NCI-H524 treated with DMSO at 0.1 percent for 48 hours (cell line): Measurements from ENCODE around the gene CLIP3.
"Not testable (repeated sequence)": the region's sequence is repeated elsewhere in the genome, so short reads cannot be mapped to it uniquely, and the experiment has no call there.

Experiments used
- DNase-seq: peaks from one replicate; lab custom pipeline; 2025; lab: John Stamatoyannopoulos, UW

CLIP3 gene, protein sequence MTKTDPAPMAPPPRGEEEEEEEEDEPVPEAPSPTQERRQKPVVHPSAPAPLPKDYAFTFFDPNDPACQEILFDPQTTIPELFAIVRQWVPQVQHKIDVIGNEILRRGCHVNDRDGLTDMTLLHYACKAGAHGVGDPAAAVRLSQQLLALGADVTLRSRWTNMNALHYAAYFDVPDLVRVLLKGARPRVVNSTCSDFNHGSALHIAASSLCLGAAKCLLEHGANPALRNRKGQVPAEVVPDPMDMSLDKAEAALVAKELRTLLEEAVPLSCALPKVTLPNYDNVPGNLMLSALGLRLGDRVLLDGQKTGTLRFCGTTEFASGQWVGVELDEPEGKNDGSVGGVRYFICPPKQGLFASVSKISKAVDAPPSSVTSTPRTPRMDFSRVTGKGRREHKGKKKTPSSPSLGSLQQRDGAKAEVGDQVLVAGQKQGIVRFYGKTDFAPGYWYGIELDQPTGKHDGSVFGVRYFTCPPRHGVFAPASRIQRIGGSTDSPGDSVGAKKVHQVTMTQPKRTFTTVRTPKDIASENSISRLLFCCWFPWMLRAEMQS

DNA sequence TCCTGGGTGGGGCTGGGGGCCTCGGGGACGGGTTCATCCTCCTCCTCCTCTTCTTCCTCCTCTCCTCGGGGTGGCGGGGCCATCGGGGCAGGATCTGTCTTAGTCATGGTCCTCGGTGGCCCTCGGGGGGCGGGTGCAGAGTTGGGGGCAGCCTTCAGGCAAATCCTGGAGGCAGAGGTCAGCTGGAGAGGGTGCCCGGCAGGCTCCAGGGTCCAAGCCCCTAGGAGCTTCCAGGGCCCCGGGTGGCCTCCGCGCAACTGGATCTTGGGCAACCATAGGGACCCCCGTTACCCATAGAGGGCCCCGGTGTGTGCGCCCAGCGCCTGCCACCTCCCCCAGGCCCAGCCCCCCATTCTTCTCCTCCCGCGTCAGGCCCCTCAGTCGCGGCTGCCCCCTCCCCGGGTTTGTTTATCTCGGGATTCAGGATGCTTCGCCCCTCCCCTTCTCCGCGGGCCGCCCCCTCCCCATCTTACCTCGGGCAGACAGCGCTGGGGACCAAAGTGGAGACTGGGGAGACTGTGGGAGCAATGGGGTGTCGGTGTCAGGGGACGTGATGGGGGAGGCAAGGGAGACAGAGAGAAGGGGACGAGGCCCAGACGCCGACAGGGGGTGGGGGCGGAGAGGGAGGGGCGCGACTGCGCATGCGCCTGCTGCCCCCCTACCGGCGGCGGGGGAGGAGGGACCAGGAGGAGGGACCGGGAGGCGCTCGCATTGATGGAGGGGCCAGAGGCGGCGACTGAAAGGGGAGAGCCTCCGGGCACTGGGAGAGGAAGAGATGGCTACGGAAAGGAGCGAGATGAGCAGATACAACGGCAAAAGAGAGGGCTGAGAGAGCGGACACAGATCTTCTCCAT, at the start of gene CLIP3:
Gene CLIP3 (minus strand): TSS at position 623 of the 854 bp plus-strand sequence. CDS start 516 bp downstream, at position 107.
- DNase-seq = no peak

DNA sequence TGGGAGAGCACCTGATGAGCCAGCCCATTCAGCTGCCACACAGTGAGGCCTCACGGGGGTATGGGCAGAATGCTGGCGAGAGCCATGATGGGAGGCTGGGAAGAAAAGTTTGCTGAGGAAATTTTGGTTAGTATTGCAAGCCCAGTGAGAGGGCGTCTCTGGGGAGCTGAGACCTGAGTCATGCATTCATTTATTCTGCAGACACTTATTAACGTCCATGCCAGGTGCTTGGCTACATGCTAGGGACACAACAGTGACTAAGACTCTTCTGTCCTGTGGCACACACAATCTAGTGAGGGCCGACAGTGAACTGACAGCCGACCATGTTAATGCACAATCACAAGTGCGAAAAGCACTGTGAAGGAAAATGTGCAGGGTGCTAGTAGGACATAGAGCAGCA, 49.2 kb upstream of the CLIP3 start:
- DNase-seq = no peak

DNA sequence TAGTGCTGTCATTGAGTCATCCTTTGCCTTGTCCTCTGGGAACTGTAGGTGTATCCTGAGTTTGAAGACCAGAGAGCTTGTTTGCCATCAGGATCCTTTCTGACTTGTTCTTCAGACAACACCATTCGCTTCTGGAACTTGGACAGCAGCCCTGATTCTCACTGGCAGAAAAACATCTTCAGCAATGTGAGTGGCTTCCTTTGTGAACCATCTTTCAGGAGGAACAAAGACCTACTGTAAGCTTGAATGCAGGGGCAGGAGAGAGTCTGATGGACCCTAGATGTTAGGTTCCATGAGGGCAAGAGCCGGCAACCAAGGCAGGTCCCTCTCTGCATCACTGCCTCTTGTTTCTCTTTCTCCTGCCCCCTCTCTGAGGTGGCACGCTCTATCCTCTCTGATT, 48.7 kb upstream of the CLIP3 start:
- no peak for DNase-seq

DNA sequence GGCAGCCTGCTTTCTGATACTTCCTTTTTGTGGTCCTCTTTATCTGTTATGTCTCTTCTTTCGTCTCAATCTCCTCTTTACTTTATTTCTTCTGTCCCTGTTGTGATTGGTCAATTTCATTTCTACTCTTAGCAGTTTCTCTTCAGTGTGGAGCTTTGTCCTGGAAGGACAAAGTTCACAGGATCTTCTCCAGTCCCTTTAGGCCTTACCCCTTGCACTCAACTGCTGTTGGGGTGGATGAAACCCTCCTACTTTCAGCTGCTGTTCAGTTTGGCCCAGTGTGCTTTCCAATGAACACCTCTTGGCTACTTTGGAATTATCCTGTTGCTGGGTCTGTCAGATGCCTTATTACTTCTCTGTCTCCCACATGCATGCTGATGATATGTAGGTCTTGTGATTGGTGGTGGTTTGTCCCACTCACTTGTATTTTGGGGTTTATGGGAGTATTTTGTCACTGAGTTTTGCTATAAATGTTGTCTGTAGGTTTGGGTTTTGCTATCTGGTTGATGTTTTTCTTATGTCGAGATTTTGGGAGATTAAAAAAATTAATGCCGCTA, 46.8 kb upstream of the CLIP3 start:
- no peak for DNase-seq

DNA sequence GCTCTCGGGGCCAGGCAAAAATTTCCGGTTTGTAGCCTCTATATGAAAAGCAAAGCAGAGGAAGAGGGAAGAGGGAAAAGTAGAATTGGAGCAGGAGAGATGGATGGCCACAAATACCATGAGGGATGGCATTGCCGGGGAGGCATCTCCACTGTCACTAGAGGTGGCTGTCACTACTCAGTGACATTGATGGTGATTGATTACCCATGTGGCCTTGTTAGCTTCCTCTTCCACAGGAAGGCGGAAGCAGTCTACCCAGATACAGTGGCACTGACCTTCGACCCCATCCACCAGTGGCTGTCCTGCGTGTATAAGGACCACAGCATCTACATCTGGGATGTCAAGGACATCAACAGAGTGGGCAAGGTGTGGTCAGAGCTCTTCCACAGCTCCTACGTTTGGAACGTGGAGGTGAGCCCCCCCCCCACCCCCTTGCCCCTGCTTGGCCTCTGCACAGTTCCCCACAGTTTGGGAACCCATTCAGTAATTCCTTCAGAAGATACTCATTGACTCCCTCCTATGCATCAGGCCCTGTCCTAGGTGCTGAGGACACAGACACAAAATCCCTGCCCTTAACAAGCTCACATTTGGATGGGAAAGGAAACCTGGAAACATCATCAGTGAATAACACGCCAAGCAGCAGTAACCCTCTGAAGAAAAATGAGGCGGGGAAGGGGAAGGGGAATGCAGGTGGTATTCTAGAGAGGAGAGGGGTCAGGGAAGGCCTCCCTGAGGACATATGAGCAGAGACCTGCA, 40.6 kb upstream of the CLIP3 start:
- DNase-seq = no peak

DNA sequence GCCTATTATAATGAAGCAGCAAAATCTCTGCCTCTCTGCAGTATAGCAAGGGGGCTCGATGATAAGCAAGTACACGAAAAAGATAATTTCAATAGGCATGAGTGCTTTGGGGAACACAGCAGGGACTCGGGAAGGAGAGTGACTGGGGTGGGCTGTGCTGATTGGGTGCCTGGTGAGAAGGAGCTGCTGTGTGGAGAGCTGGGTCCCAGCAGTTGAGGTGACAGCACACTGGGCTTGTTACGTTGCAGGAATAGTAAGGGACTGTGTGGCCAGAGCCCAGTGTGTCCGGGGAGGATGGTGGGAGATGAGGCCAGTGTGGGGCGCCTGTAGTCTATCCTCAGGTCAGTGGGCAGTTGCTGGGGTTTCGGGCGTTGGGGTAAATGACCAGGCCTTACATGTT, 39.4 kb upstream of the CLIP3 start:
- no peak for DNase-seq

DNA sequence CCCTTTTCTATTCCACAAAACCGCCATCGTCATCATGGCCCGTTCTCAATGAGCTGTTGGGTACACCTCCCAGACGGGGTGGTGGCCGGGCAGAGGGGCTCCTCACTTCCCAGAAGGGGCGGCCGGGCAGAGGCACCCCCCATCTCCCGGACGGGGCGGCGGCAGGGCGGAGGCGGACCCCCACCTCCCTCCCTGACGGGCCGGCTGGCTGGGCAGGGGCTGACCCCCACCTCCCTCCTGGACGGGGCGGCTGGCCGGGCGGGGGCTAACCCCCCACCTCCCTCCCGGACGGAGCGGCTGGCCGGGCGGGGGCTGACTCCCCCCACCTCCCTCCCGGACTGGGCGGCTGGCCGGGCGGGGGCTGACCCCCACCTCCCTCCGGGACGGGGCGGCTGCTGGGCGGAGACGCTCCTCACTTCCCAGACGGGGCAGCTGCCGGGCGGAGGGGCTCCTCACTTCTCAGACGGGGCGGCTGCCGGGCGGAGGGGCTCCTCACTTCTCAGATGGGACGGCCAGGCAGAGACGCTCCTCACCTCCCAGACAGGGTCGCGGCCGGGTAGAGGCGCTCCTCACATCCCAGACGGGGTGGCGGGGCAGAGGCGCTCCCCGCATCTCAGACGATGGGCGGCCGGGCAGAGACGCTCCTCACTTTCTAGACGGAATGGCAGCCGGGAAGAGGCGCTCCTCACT, 36.3 kb upstream of the CLIP3 start:
- DNase-seq = not testable (repeated sequence)

DNA sequence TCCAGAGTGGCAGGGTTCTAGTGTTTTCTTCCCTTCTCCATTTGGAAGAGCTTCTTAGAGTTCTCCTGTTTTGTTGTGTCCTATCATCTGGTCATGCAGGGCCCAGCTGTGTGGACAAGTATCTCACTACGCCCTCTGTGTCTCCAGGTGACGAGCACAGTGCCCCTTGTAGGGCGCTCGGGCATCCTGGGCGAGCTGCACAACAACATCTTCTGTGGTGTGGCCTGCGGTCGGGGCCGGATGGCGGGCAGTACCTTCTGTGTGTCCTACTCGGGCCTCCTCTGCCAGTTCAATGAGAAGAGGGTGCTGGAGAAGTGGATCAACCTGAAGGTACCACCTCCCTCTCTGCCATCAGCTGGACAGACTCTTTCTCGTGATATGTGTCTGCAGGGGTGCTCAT, 35.0 kb upstream of the CLIP3 start:
- DNase-seq = no peak

DNA sequence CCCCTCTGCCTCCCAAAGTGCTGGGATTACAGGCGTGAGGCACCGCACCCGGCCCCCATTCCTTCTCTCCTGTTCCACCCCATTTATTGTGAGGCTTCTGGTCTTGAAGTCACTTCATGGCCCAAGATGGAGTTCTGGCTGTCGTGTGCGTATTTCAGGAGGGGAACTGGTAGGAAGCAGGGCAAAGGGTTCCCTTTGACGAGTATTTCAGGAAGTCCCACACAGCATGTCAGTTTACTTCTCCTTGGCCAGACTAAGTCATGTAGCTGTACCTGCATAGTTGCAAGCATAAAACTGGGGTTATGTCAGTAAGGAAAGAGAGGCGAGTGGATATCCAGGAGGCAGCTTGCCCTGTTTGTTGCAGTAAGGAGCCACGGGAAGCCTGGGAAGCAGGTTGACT, 32.2 kb upstream of the CLIP3 start:
- DNase-seq = no peak

DNA sequence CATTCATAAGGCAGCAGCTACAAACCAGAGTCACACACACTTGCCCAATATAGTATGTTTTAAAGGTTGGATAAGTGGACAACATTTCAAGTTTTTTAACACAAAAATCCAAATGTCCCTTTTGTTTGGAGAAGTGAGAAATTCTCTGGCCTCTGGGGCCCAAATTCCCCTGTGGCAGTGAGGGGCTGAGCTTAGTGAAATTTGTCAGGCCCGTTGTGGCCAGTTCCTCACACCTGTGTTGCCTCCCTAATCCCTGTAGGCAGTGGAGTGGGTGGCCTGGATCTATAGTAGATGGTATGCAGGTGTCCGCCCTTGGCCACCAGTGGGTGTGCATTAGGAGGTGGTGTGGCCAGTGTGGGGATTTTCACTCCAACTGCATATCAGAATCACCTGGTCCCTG, 28.7 kb upstream of the CLIP3 start:
- no peak for DNase-seq

DNA sequence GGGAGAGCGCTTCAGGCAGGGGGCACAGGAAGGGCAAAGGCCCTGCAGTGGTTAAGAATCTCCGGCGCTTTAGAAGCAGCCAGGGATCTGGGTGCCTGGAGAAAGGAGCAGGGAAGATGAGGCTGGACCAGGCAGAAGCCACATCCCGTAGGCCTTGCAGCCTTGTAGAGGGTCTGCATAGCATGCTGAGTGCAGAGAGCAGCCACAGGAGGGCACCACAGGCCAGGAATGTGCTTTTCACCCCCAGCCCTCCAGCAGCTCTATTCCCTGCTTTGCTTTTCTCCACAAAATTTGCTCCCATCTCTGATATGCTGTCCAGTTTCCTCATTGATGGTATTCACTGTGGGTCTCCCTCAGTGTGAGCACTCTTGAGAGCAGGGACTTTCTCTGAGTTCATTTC, 27.8 kb upstream of the CLIP3 start:
- no peak for DNase-seq

DNA sequence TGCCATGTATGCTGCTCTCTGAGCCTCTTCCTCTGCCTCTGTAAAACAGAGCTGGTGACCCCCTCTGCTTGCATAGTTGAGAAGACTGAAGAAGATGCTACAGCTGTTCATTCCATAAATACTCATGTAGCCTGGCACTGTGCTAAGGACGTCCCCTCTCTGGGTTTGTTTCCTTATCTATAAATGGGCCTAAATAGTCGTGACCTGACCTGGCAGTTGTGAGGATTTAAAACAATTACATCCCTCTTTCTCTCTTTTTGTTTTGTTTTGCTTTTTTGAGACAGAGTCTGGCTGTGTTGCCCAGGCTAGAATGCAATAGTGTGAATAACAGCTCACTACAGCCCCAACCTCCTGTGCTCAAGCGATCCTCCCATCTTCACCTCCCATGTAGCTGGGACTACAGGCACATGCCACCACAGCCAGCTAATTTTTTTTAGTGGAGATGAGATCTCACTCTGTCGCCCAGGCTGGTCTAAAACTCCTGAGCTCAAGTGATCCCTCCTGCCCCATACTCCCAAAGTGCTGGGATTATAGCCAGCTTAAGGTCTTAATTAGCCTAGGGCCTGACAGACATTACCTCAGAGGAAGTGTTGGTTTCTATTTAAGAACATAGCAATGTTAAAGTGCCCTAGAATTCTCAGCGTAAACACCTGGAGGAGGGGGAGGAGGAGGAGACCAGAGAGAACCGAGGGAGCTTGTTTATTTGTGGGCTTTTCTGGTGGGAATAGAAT, 26.7 kb upstream of the CLIP3 start:
- DNase-seq = no peak

DNA sequence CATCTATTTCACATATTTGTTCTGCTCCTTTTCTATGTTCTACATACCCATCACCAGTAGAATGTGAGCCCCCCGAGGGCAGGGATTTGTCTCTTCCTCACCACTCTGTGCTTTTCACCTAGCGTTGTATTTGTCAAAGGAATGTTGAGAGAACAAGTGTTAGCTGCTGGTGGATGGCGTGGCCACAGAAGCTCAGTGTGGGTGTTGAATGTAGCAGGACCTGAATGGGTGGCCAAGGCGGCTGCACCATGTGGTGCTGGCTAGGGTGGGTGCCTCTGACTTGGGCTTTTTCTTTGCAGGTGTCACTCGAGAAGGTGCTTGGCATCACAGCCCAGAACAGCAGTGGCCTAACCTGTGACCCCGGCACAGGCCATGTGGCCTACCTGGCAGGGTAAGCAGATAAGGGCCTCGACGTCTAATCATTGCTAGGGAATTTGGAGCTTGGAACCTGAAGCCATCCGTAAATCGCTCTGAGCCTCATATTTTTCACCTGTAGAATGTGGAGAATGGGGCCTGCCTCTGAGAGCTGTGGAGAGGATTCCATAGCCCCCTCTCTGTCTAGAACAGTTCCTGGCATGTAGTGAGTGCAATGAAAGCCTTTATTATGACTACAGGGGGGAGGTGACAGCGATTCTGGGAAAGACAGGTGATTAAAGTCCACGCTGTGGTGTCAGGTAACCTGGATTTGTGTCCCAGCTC, 26.0 kb upstream of the CLIP3 start:
- no peak for DNase-seq

DNA sequence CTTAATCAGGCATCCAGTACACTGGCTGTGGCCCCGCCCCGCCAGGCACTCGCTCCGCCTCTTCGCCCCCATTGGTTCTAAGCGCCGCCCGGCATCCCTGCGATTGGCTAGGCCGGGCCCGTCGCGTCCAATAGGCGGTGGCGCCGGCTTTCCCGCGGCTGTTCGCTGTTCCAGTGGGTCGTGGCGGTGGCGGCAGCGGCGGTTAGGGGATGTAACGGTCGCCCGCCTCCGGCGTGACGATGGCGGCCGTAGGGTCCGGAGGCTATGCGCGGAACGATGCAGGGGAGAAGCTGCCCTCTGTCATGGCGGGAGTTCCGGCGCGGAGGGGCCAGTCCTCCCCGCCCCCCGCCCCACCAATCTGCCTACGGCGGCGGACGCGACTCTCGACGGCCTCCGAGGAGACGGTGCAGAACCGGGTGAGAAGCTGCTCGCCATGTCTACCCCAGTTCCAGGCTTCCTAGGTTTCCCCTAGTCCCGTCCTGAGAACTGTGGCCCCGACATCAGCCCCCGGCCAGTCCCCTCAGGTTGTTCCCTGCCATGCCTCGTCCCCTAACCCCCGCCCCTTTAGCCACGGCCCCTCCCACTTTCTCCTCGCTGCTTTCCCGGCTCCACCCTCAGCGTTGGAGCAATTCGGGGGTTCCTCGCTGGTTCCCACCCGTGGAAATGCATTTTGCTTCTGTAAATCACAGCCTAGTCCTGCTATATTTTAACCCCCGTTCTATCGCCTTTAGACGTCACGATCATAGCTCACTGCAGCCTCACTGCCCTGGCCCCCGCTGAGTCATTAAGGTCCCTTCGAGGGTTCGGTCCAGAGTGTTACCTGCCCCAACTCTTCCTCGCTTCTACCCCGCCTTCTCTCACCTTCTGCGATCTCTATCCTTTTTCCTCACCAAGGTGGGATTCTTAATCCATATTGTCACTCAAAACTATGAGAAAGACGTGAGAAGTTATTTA, 22.3 kb upstream of the CLIP3 start, which contains the start of gene WDR62:
Gene WDR62 (plus strand): TSS at position 165 of the 954 bp plus-strand sequence. CDS start 75 bp downstream, at position 240.
- DNase-seq = peak; percentile 91

DNA sequence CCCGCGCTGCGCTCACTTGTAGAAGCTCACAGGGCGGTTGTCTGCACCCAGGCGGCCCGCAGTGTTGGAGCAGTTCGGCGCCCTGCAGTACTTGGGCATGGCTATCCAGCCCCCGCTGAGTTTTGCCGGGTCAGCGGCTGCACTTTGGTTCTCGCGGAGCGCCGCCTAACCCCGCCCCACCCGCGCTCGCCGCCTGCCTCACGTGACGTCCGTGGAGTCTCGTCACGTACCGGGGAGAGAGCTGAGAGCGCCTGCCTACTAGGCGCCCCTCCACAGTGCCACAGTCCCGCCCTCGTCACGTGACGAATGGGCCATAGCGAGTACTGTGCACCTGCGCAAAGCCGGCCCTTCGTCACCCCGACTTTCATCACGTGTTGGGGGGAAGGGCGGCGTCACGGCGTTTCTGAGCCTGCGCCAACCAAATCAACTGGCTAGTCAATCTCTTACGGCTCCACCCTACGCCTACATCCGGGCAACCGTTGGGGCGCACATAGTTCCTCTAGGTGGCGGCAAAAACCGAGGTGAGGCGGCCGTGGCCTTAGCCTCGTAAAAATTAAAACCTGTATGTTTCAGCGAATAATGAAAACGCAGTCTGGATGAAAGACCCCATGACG, 21.6 kb upstream of the CLIP3 start, which contains the start of gene THAP8:
Gene THAP8 (minus strand): TSS at position 167 of the 614 bp plus-strand sequence. CDS start 68 bp downstream, at position 99.
- DNase-seq = peak; percentile 98

DNA sequence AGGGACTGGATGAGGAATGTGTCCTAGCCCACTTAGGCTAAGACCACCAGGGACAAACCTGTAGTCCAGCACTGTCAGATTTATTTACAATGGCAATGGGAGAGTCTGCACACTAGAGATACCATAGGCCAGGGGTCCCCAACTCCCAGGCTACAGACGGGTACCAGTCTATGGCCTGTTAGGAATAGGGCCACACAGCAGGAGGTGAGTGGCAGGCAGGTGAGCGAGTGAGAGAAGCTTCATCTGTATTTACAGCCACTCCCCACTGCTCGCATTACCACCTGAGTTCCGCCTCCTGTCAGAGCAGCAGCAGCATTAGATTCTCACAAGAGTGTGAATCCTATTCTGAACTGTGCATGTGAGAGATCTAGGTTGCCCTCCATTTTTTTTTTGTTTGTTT, 19.0 kb upstream of the CLIP3 start:
- DNase-seq = no peak

DNA sequence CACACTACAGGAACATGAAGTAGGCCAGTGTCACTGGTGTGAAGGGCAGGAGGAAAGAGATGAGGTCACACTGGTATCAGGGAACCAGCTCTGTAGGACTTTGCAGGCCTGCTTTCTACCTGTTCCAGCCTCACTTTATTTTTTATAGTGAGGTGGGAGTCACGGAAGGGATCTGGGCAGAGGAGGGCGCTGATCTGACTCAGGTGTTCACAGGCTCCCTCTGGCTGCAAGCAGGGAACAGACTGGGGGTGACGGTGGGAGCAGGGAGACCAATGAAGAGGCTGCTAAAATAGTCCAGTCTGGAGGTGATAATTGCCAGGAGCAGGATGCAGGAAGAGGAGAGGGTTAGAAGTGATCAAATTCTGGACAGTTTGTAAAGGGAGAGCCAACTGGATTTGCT, 18.6 kb upstream of the CLIP3 start:
- no peak for DNase-seq

DNA sequence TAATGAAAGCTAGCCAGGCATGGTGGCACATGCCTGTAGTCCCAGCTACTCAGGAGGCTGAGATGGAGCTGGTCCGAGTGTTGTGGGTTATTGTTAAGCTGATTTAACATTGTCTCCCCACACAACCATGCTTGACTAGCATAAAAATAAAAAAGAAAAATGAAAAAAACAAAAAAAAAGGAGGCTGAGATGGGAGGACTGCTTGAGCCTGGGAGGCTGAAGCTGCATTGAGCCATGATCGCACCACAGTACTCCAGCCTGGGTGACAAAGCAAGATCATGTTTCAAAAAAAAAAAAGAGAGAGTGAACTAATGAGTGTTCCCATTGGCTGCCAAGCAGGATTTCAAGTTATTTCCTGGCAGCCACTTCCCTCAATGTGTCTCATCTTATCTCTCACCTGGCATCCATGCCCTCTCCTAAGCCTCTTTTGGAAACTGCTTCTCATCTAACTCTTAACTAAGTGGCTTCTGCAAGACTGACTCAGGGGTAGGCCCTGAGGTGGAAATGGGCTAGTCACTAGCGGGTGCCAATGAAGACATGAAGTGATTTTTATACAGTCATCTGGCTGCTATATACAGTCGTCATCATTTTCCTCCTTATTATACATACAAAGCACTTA, 16.5 kb upstream of the CLIP3 start:
- DNase-seq = no peak
